HG02763 (cell line): ENCODE data around the gene CHCHD5.
"Not testable (repeated sequence)": the region's sequence is repeated elsewhere in the genome, so short reads cannot be mapped to it uniquely, and the experiment has no call there.

Experiments used
- ATAC-seq: cut with Tn5 transposase; IDR thresholded peaks from one replicate; pipeline ENCODE4 v1.9.1; 2021; ENCODE audit warnings: mild to moderate bottlenecking, moderate library complexity; ENCODE audit not compliant: unreplicated experiment

The CHCHD5 gene

GRCh38 chr2:112585873-112586464 is 1.6 kb downstream of the CHCHD5 start:
- ATAC-seq: no peak

GRCh38 chr2:112588611-112589045 is 4.2 kb downstream of the CHCHD5 start:
- no peak for ATAC-seq

- ATAC-seq: no peak
These were observed 7.0 kb downstream of the CHCHD5 start for GRCh38 chr2:112591413-112591812.

GRCh38 chr2:112593736-112594135 is 9.3 kb downstream of the CHCHD5 start:
- ATAC-seq: no peak

- no peak for ATAC-seq
These were observed 13.3 kb downstream of the CHCHD5 start for GRCh38 chr2:112597537-112598322.

- ATAC-seq: no peak
These were observed 16.2 kb downstream of the CHCHD5 start for GRCh38 chr2:112600634-112601033.

GRCh38 chr2:112601754-112602153 is 17.3 kb downstream of the CHCHD5 start:
- ATAC-seq: no peak

- no peak for ATAC-seq
These were observed 18.5 kb downstream of the CHCHD5 start for GRCh38 chr2:112602917-112603316.

GRCh38 chr2:112603731-112604130 is 19.3 kb downstream of the CHCHD5 start:
- ATAC-seq: no peak

GRCh38 chr2:112604952-112605351 is 20.5 kb downstream of the CHCHD5 start:
- no peak for ATAC-seq

- no peak for ATAC-seq
These were observed 21.5 kb downstream of the CHCHD5 start for GRCh38 chr2:112605926-112606325.

- no peak for ATAC-seq
These were observed 22.1 kb downstream of the CHCHD5 start for GRCh38 chr2:112606547-112606946.

GRCh38 chr2:112607680-112608438 is 23.4 kb downstream of the CHCHD5 start:
- ATAC-seq: no peak

GRCh38 chr2:112609320-112609719 is 24.9 kb downstream of the CHCHD5 start:
- not testable (repeated sequence) for ATAC-seq

GRCh38 chr2:112612283-112612682 is 27.9 kb downstream of the CHCHD5 start:
- not testable (repeated sequence) for ATAC-seq

- no peak for ATAC-seq
These were observed 29.9 kb downstream of the CHCHD5 start for GRCh38 chr2:112614201-112614840.

- no peak for ATAC-seq
These were observed 30.6 kb downstream of the CHCHD5 start for GRCh38 chr2:112615051-112615450.

- ATAC-seq: not testable (repeated sequence)
These were observed 31.4 kb downstream of the CHCHD5 start for GRCh38 chr2:112615798-112616197.

GRCh38 chr2:112618383-112618782 is 34.0 kb downstream of the CHCHD5 start:
- no peak for ATAC-seq

- ATAC-seq: no peak
These were observed 37.5 kb downstream of the CHCHD5 start for GRCh38 chr2:112621790-112622527.

GRCh38 chr2:112622528-112622849 is 38.1 kb downstream of the CHCHD5 start:
- ATAC-seq: no peak
